Measurements from ENCODE around the gene LAMA2. TPM values are rescaled to one million over a fixed set of nuclear protein-coding genes. Genes with fewer than 3 reads are reported as not detected.

The LAMA2 gene
- total RNA-seq, 1 experiment from 2014 or later, result 0.18 TPM

- no peak for DNase-seq (ENCODE audit: low read depth)
These were observed 379.7 kb downstream of the LAMA2 start for GRCh38 chr6:129262661-129263060.

- no peak for DNase-seq (ENCODE audit: low read depth)
These were observed 380.2 kb downstream of the LAMA2 start for GRCh38 chr6:129263176-129263575.

DNA sequence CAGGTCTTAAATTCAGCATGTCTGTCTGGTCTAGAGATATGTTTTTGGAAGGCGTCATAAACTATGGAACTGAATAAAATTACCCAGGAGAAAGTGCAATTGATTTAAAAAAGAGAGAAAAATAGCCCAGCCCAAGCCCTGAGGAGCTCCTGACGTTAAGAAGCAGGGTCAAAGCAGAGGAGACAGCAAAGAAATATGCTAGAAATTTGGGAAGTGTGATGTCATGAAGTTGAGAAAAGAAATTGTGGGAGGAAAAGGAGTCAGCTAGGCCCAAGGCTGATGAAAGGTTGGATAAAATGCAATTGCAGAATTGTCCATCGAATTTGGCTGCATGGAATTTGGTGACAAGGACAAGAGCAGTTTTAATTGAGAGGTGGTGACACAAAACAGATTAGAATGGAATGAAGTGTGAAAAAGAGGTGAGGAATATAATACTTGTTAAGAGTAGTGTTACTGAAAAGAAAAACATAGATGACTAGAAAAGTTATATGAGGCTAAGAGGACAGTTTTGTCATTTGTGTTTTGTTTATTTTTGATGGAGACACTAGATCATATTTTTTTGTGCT, 381.6 kb downstream of the LAMA2 start:
- no peak for DNase-seq (ENCODE audit: low read depth)

GRCh38 chr6:129267028-129267427, 384.1 kb downstream of the LAMA2 start:
- no peak for DNase-seq (ENCODE audit: low read depth)

GRCh38 chr6:129269076-129269475, 386.1 kb downstream of the LAMA2 start:
- DNase-seq (ENCODE audit: low read depth), result no peak

GRCh38 chr6:129269891-129270290, 387.0 kb downstream of the LAMA2 start:
- DNase-seq (ENCODE audit: low read depth), result no peak

GRCh38 chr6:129270450-129270849, 387.5 kb downstream of the LAMA2 start:
- no peak for DNase-seq (ENCODE audit: low read depth)

GRCh38 chr6:129273161-129273560, 390.2 kb downstream of the LAMA2 start:
- no peak for DNase-seq (ENCODE audit: low read depth)

DNA sequence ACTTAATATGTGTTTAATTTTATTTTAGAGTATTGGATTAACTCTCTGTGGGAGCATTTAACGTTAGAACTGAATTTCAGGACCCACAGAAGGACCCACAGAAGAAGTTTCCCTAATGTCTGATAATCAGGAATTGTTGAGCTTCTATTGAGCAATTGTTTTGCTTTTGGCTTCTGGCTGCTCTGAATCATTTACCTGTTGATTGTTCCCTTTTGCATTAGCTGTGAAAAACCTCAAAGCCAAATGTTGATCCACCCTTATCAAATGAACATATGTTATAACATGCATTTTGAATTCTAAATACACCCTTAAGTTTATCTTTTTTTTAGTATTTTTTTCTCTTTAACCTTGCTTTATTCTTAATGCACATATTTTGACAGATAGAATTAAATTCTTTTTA, 393.5 kb downstream of the LAMA2 start:
- DNase-seq (ENCODE audit: low read depth), result no peak

DNA sequence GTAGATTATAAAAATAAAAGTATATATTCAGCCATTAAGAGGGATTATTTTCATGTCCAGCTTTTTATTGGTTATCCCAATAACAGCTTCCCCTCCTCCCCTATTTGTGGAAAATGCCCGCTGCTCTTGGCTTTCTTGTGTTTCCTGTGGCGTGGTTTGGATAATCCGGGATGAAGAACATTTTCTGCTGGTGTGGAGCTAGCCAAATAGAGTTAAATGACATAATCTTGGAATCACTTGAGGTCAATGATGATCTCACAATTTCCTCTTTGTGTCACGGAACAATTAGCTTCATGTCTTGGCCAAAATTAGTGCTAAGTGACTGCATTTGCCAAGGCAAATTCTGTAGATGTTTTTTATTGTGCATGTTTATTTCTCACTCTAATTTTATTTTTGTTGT, 394.0 kb downstream of the LAMA2 start:
- no peak for DNase-seq (ENCODE audit: low read depth)

GRCh38 chr6:129279343-129280292, 396.7 kb downstream of the LAMA2 start:
- DNase-seq (ENCODE audit: low read depth), result no peak

GRCh38 chr6:129280293-129280644, 397.3 kb downstream of the LAMA2 start:
- no peak for DNase-seq (ENCODE audit: low read depth)

GRCh38 chr6:129280749-129281148, 397.8 kb downstream of the LAMA2 start:
- DNase-seq (ENCODE audit: low read depth), result no peak

GRCh38 chr6:129281168-129281796, 398.3 kb downstream of the LAMA2 start:
- no peak for DNase-seq (ENCODE audit: low read depth)

GRCh38 chr6:129282019-129282418, 399.1 kb downstream of the LAMA2 start:
- DNase-seq (ENCODE audit: low read depth), result no peak

DNA sequence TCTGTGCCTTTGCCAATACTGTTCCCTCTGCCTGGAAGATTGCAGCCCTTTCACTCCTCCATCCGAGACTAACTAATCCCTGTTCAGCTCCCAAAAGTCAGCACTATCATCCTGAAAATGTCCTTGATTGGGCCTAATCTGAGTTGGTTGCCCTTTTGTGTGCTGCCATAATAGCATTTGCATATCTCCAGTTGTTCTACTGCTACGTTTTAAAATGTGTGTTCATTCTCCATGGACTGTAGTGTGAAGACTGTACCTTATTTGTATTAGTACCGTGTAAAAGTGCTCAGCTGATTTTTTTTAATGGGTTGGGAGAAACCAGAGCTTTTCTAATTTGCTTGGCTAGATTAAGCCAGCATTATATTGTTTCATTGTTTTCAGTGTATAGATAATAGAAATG, 401.3 kb downstream of the LAMA2 start:
- DNase-seq (ENCODE audit: low read depth), result no peak

GRCh38 chr6:129287231-129288177, 404.6 kb downstream of the LAMA2 start:
- DNase-seq (ENCODE audit: low read depth), result no peak

DNA sequence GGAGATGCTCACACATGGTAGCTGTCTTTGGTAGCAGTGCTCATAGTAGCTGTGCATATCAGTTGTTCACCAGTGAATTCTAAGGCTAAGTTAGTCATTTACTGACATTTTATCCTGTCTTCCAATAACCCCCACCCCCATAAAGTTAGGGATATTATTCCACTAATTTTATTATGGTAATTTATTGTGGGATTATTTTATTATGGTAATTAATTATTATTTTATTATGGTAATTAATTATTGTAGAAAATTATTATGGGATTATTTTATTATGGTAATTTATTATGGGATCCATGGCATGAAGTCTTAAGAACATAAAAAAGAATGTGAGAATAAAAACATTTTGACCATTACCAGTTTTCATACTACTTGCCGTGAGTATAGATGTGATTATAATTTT, 406.5 kb downstream of the LAMA2 start:
- DNase-seq (ENCODE audit: low read depth), result no peak

DNA sequence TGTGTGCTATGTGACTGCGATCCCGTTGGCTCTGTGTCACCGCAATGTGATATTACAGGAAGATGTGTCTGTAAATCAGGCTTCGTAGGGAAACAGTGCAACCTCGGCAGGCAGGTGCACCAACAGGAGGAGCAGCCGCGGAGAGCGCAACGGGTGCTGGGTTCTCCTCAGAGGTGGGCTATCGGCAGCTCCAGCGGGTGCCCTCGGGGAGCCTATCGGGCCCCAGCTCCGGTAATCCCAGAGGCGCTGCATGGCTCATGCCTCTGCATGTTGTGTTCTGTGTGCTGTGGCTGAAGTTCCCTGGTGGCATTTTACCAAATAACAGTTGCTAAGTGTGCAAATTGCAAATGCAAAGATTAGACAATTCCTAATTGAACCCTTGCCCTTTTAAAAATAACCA, 409.9 kb downstream of the LAMA2 start:
- DNase-seq (ENCODE audit: low read depth), result no peak

DNA sequence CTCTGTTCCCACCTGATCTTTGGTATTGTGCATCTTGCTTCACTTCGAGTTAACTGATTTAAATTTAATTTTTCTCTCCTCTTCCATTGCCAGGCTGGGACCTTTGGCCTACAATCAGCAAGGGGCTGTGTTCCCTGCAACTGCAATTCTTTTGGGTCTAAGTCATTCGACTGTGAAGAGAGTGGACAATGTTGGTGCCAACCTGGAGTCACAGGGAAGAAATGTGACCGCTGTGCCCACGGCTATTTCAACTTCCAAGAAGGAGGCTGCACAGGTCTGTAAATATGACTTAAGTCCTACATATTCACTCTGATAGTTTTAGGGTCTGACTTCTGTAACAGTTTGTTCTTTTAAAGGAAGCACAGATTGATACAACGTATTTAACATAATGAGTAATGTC, 414.7 kb downstream of the LAMA2 start:
- DNase-seq (ENCODE audit: low read depth), result no peak

DNA sequence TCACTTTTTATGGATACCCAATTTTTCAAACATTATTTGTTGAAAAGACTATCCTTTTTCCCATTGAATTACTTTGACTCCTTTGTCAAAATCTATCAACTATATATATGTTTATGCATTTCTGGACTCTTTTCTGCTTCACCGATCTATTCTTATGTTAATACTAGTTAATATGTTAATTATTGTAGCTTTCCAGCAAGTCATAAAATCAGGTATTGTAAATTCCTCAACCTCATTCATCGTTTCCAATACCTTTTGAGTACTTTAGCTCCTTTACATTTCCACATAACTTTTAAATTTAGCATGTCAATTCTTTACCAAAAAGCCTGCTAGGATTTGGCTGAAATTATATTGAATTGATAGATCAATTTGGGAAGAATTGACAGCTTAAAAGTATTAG, 419.7 kb downstream of the LAMA2 start:
- DNase-seq (ENCODE audit: low read depth), result no peak
